ENCODE results near the gene CNNM2. TPM values are rescaled to one million over a fixed set of nuclear protein-coding genes. Genes with fewer than 3 reads are reported as not detected.
"Not testable (repeated sequence)": the region's sequence is repeated elsewhere in the genome, so short reads cannot be mapped to it uniquely, and the experiment has no call there.

The CNNM2 gene
- total RNA-seq, 1 donor from 2014 or later, result 12.5 TPM

GRCh38 chr10:102967123-102967522 is 49.0 kb downstream of the CNNM2 start:
- no peaks in the 10 kb centered on the region for H3K9me3 Mint-ChIP-seq
- no peak overlapping the region for H3K4me3 Mint-ChIP-seq
- no peak for DNase-seq (ENCODE audit: low spot score in 2 of 2, unreplicated experiment in 2 of 2)
- TF ChIP-seq CTCF (IDR thresholded peaks at IDR 0.05; ENCODE audit: unreplicated experiment), result no peak
- no peaks in the 10 kb centered on the region for H3K36me3 Mint-ChIP-seq
- H3K27ac Mint-ChIP-seq, result no peak overlapping the region
- no peaks in the 10 kb centered on the region for H3K27me3 Mint-ChIP-seq (ENCODE audit: low read depth)
- H3K4me1 Mint-ChIP-seq, result peaks cover 27% of the 10 kb centered on the region

GRCh38 chr10:102970562-102971340 is 52.7 kb downstream of the CNNM2 start:
- Mint-ChIP-seq H3K27ac (no peak overlapping the region), H3K27me3 (ENCODE audit: low read depth) (no peaks in the 10 kb centered on the region), H3K36me3 (no peaks in the 10 kb centered on the region), H3K9me3 (no peaks in the 10 kb centered on the region), H3K4me1 (peaks cover 18% of the 10 kb centered on the region), H3K4me3 (no peak overlapping the region)
- DNase-seq (ENCODE audit: low spot score in 2 of 2, unreplicated experiment in 2 of 2), result no peak
- no peak for TF ChIP-seq CTCF (IDR thresholded peaks at IDR 0.05; ENCODE audit: unreplicated experiment)

- Mint-ChIP-seq H3K27me3 (ENCODE audit: low read depth) (no peaks in the 10 kb centered on the region), H3K27ac (no peak overlapping the region), H3K36me3 (no peaks in the 10 kb centered on the region), H3K4me1 (peaks cover 17% of the 10 kb centered on the region), H3K9me3 (peaks cover 6% of the 10 kb centered on the region), H3K4me3 (no peak overlapping the region)
- DNase-seq (ENCODE audit: low spot score in 2 of 2, unreplicated experiment in 2 of 2), result no peak
- TF ChIP-seq CTCF (IDR thresholded peaks at IDR 0.05; ENCODE audit: unreplicated experiment), result no peak
Measured at GRCh38 chr10:102975483-102976379, 57.6 kb downstream of the CNNM2 start.

GRCh38 chr10:102976380-102976726 is 58.3 kb downstream of the CNNM2 start:
- H3K27ac Mint-ChIP-seq; DNase-seq (ENCODE audit: low spot score in 2 of 2, unreplicated experiment in 2 of 2); H3K36me3 Mint-ChIP-seq; H3K27me3 Mint-ChIP-seq (ENCODE audit: low read depth); H3K4me3 Mint-ChIP-seq; H3K9me3 Mint-ChIP-seq: not testable (repeated sequence)
- peaks cover 17% of the 10 kb centered on the region for H3K4me1 Mint-ChIP-seq

GRCh38 chr10:102982296-102982695 is 64.2 kb downstream of the CNNM2 start:
- Mint-ChIP-seq H3K9me3 (peaks cover 6% of the 10 kb centered on the region), H3K27me3 (ENCODE audit: low read depth) (no peaks in the 10 kb centered on the region), H3K36me3 (no peaks in the 10 kb centered on the region), H3K27ac (peak overlapping the region; percentile 23), H3K4me3 (no peak overlapping the region), H3K4me1 (peaks cover 7% of the 10 kb centered on the region)
- TF ChIP-seq CTCF (IDR thresholded peaks at IDR 0.05; ENCODE audit: unreplicated experiment), result no peak
- DNase-seq (ENCODE audit: low spot score in 2 of 2, unreplicated experiment in 2 of 2), result no peak

GRCh38 chr10:102984086-102984485 is 66.0 kb downstream of the CNNM2 start:
- peaks cover 12% of the 10 kb centered on the region for H3K4me1 Mint-ChIP-seq
- H3K27ac Mint-ChIP-seq, result no peak overlapping the region
- H3K36me3 Mint-ChIP-seq, result no peaks in the 10 kb centered on the region
- H3K4me3 Mint-ChIP-seq, result no peak overlapping the region
- H3K9me3 Mint-ChIP-seq, result peaks cover 5% of the 10 kb centered on the region
- DNase-seq (ENCODE audit: low spot score in 2 of 2, unreplicated experiment in 2 of 2), result no peak
- TF ChIP-seq CTCF (IDR thresholded peaks at IDR 0.05; ENCODE audit: unreplicated experiment), result no peak
- no peaks in the 10 kb centered on the region for H3K27me3 Mint-ChIP-seq (ENCODE audit: low read depth)
